ENCODE results near the gene LHX3.

DNA sequence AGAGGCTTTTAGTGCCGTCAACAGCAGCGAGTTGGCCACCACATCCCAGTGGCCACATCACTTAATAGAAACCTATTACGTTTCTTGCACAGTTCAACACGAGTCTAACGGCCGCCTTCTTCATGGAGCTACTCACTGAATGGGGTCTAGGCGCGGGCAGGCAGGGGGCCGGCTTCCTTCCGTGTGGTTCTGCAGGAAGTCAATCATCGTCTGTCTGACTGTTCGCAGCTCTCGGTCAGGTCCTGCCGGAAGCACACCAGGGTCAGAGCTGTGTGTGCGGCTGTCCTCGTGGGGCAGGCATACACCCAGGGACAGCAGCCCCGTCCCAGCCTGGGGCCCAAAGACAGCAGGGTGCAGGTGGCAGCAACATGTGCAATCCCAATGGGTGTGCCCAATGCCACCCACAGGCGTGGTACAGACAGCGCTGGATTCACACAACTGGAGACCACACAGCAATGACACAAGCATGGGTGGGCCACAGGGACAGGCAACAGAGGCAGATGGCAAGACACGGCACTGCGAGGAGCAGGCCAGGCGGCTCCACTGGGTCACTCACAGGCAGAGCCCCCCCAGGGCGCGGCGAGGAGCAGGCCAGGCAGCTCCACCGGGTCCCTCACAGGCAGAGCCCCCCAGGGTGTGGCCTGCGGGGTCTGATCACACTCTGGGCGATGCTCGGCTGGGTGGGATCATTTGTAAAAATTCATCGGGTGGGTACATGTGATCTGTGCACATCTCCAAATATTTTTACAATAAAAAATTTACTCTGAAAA, 19.1 kb upstream of the LHX3 start:
- TF ChIP-seq, protein P1, sequence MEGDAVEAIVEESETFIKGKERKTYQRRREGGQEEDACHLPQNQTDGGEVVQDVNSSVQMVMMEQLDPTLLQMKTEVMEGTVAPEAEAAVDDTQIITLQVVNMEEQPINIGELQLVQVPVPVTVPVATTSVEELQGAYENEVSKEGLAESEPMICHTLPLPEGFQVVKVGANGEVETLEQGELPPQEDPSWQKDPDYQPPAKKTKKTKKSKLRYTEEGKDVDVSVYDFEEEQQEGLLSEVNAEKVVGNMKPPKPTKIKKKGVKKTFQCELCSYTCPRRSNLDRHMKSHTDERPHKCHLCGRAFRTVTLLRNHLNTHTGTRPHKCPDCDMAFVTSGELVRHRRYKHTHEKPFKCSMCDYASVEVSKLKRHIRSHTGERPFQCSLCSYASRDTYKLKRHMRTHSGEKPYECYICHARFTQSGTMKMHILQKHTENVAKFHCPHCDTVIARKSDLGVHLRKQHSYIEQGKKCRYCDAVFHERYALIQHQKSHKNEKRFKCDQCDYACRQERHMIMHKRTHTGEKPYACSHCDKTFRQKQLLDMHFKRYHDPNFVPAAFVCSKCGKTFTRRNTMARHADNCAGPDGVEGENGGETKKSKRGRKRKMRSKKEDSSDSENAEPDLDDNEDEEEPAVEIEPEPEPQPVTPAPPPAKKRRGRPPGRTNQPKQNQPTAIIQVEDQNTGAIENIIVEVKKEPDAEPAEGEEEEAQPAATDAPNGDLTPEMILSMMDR (IDR thresholded peaks at IDR 0.05), result no peak
- no peak for TF ChIP-seq EZH2 (IDR thresholded peaks at IDR 0.05)
